SK-N-SH treated with all-trans-retinoic acid at 6 μM for 48 hours (cell line): ENCODE results near the gene UVSSA.

Experiments used
- BACH2 ChIP-seq: fragments of 250-450 bp; sonication (Bioruptor Pico); IDR thresholded peaks from 2 replicates; pipeline ENCODE4 v1.9.0; 2021; ENCODE audit warnings: mild to moderate bottlenecking, borderline replicate concordance
- TF ChIP-seq, protein P1 (sequence below): fragments of 250-450 bp; sonication (Bioruptor Pico); IDR thresholded peaks from 2 replicates; pipeline ENCODE4 v1.5.1; 2020; ENCODE audit warnings: low read depth, mild to moderate bottlenecking, moderate library complexity
- TF ChIP-seq, protein P2 (sequence below): fragments of 250-450 bp; sonication (Bioruptor Pico); IDR thresholded peaks from 2 replicates; pipeline ENCODE4 v1.8.0; 2020; ENCODE audit warnings: mild to moderate bottlenecking, moderate library complexity, borderline replicate concordance

DNA sequence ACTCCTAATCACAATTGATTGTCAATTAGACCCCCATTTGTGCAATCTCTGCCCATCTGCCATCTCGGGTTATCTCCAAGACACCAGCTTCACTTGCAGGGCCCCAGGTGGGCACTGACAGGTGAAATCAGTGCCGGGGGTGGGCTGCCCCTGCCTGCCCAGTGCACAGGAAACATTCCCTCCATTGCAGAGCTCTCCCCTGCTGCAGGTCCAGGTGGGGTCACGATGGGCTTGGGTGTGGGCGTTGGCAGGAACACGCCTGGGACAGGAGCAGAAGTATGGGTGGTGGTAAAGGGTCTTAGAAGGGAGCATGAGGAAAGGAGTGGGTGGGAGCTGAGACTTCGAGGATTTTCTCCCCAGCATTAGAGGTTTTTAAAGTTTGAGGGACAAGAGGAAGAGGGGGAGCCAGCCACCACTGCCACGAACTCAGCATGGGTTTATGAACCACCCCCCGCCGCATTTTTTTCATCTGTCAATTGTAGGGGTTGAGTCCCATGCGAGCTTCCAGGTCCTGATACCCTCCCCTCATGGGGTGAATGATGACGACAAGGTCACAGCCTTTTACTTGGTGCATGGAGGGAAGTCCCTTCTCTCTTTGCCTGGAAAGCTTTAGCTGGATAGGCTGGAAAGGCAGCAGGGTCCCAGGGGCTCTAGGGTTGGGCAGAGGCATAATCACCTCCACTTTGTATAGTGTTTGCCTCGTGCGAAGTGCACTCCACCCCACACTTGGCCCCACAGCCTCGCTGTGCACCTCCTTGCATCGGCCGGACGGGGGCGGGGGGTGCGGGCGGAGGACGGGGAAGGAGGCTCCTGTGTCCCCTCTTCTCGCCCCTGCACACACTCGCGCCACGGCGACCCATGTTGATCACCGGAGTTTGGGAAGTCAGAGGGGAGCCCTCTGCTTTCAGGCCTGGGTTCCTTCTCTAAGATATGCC, 62.8 kb downstream of the UVSSA start:
- TF ChIP-seq, protein P1, sequence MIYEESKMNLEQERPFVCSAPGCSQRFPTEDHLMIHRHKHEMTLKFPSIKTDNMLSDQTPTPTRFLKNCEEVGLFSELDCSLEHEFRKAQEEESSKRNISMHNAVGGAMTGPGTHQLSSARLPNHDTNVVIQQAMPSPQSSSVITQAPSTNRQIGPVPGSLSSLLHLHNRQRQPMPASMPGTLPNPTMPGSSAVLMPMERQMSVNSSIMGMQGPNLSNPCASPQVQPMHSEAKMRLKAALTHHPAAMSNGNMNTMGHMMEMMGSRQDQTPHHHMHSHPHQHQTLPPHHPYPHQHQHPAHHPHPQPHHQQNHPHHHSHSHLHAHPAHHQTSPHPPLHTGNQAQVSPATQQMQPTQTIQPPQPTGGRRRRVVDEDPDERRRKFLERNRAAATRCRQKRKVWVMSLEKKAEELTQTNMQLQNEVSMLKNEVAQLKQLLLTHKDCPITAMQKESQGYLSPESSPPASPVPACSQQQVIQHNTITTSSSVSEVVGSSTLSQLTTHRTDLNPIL (CRISPR knock-in tag) = no peak
- TF ChIP-seq, protein P2, sequence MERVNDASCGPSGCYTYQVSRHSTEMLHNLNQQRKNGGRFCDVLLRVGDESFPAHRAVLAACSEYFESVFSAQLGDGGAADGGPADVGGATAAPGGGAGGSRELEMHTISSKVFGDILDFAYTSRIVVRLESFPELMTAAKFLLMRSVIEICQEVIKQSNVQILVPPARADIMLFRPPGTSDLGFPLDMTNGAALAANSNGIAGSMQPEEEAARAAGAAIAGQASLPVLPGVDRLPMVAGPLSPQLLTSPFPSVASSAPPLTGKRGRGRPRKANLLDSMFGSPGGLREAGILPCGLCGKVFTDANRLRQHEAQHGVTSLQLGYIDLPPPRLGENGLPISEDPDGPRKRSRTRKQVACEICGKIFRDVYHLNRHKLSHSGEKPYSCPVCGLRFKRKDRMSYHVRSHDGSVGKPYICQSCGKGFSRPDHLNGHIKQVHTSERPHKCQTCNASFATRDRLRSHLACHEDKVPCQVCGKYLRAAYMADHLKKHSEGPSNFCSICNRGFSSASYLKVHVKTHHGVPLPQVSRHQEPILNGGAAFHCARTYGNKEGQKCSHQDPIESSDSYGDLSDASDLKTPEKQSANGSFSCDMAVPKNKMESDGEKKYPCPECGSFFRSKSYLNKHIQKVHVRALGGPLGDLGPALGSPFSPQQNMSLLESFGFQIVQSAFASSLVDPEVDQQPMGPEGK = no peak
- TF ChIP-seq BACH2 = no peak
